HCT116 (cell line): Measurements from ENCODE around the gene ATG14. TPM values are rescaled to one million over a fixed set of nuclear protein-coding genes. Genes with fewer than 3 reads are reported as not detected.
A peak's percentile ranks its signal among the peaks of the same experiment; 100 is the strongest.

Experiments
- ATAC-seq: fragments of 200-7000 bp; cut with Tn5 transposase; 2 replicates; pipeline ENCODE4 v1.9.1; 2020; ENCODE audit warnings: mild to moderate bottlenecking, moderate library complexity
- BruUV-seq: library from RNA; stranded (reverse); fragments of 400-500 nt; replicated peaks from 2 replicates; lab custom pipeline; 2021; lab: Mats Ljungman, UMichigan
- CTCF ChIA-PET: fragments of 300-600 bp; sonication (Branson Sonifier 250); formaldehyde crosslinking; loops from one replicate; lab custom pipeline; 2021; ENCODE audit warnings: antibody characterized with exemption; lab: Charles Lee
- POLR2A ChIA-PET: fragments of 300-600, 350-600 bp; sonication (Branson Sonifier 250); formaldehyde crosslinking; loops from one replicate; lab custom pipeline; 2021; ENCODE audit warnings: antibody characterized with exemption; lab: Charles Lee
- RAD21 ChIA-PET, 2 experiments: fragments of 300-600 bp; sonication (Branson Sonifier 250); formaldehyde crosslinking; loops; one replicate each; lab custom pipeline; 2023; ENCODE audit warnings: low total read pairs in 2 of 2; ENCODE audit not compliant: uncharacterized antibody in 2 of 2, unreplicated experiment in 2 of 2, low non-redundant PET in 1 of 2; lab: Charles Lee
- DNase-seq: peaks from one replicate; pipeline ENCODE4 v3.0.0-alpha.2; 2010; ENCODE audit warnings: low read depth, low spot score
- H2AFZ ChIP-seq: fragments of 200-600 bp; shearing (Covaris generic), sonication (generic); 2 replicates; pipeline ENCODE4 v1.6.1; 2017; ENCODE audit warnings: low read depth, mixed run types, mixed read lengths, antibody characterized with exemption, low read length; ENCODE audit not compliant: poor library complexity, severe bottlenecking
- H3K27ac ChIP-seq: 2 replicates; pipeline ENCODE4 v1.5.1; 2012; ENCODE audit warnings: low read depth, low read length
- H3K27me3 ChIP-seq: fragments of 200-600 bp; sonication (generic); 2 replicates; pipeline ENCODE4 v1.6.1; 2016; ENCODE audit warnings: mixed run types, low read length, mixed read lengths; ENCODE audit not compliant: insufficient read depth
- H3K36me3 ChIP-seq, 2 experiments: fragments of 200-500 bp in 1 of 2; fragments of 200-600 bp in 1 of 2; sonication (Bioruptor generic) in 1 of 2; sonication (generic) in 1 of 2; 2 replicates each; pipeline versions ENCODE4 v1.5.1 to v1.6.1; 2014 to 2016; ENCODE audit warnings: low read length in 2 of 2, inconsistent platforms in 1 of 2, mixed read lengths in 1 of 2, mixed run types in 1 of 2; ENCODE audit not compliant: insufficient read depth in 2 of 2, control insufficient read depth in 1 of 2
- H3K4me1 ChIP-seq, 2 experiments: fragments of 200-600 bp in 1 of 2; sonication (generic) in 1 of 2; 2 replicates each; pipeline versions ENCODE4 v1.5.1 to v1.6.1; 2012 to 2017; ENCODE audit warnings: low read length in 2 of 2, inconsistent platforms in 1 of 2, mild to moderate bottlenecking in 1 of 2, mixed read lengths in 1 of 2, mixed run types in 1 of 2, moderate library complexity in 1 of 2; ENCODE audit not compliant: insufficient read depth in 2 of 2, control insufficient read depth in 1 of 2
- H3K4me2 ChIP-seq: fragments of 200-600 bp; sonication (generic); 2 replicates; pipeline ENCODE4 v1.6.1; 2017; ENCODE audit warnings: mixed run types, low read length, mixed read lengths
- H3K4me3 ChIP-seq, 2 experiments: fragments of 200-600 bp in 1 of 2; sonication (generic) in 1 of 2; replicated peaks in 1 of 2; 2 replicates each; pipeline ENCODE4 v1.5.1; 2011 to 2016; ENCODE audit warnings: low read length in 2 of 2, control low read depth in 1 of 2, low read depth in 1 of 2, mild to moderate bottlenecking in 1 of 2, mixed read lengths in 1 of 2, mixed run types in 1 of 2
- H3K79me2 ChIP-seq: fragments of 200-600 bp; sonication (generic); 2 replicates; pipeline ENCODE4 v1.6.1; 2017; ENCODE audit warnings: mild to moderate bottlenecking, mixed run types, low read length, moderate library complexity, mixed read lengths; ENCODE audit not compliant: insufficient read depth
- H3K9ac ChIP-seq: fragments of 200-600 bp; sonication (generic); 2 replicates; pipeline ENCODE4 v1.6.1; 2016; ENCODE audit warnings: low read length, mixed read lengths
- H3K9me2 ChIP-seq: fragments of 200-600 bp; sonication (generic), shearing (Covaris generic); 2 replicates; pipeline ENCODE4 v1.6.1; 2017; ENCODE audit warnings: mixed run types, mild to moderate bottlenecking, moderate library complexity; ENCODE audit not compliant: insufficient read depth
- H3K9me3 ChIP-seq, 2 experiments: fragments of 200-500 bp in 1 of 2; fragments of 200-600 bp in 1 of 2; sonication (Bioruptor generic) in 1 of 2; sonication (generic) in 1 of 2; 2 replicates each; pipeline ENCODE4 v1.6.1; 2014 to 2017; ENCODE audit warnings: low read length in 2 of 2, mixed read lengths in 2 of 2, inconsistent platforms in 1 of 2, low read depth in 1 of 2, mild to moderate bottlenecking in 1 of 2, mixed run types in 1 of 2, moderate library complexity in 1 of 2; ENCODE audit not compliant: control insufficient read depth in 1 of 2, insufficient read depth in 1 of 2
- H4K20me1 ChIP-seq: fragments of 200-600 bp; sonication (generic), shearing (Covaris generic); 2 replicates; pipeline ENCODE4 v1.6.1; 2017; ENCODE audit warnings: mixed run types, mild to moderate bottlenecking, moderate library complexity; ENCODE audit not compliant: insufficient read depth
- CBX3 ChIP-seq: IDR thresholded peaks from 2 replicates; pipeline ENCODE4 v1.6.1; 2012; ENCODE audit warnings: low read depth
- CEBPB ChIP-seq: IDR thresholded peaks from 2 replicates; pipeline ENCODE4 v1.6.1; 2012; ENCODE audit warnings: low read depth
- FOSL1 ChIP-seq: IDR thresholded peaks from 2 replicates; pipeline ENCODE4 v1.6.1; 2012; ENCODE audit warnings: low read depth
- JUND ChIP-seq: IDR thresholded peaks from 2 replicates; pipeline ENCODE4 v1.6.1; 2012
- RAD21 ChIP-seq: IDR thresholded peaks from 2 replicates; pipeline ENCODE4 v1.6.1; 2012; ENCODE audit warnings: low read depth, mild to moderate bottlenecking
- SP1 ChIP-seq: IDR thresholded peaks from 2 replicates; pipeline ENCODE4 v1.6.1; 2012; ENCODE audit warnings: low read depth
- TCF7L2 ChIP-seq: IDR thresholded peaks from 2 replicates; pipeline ENCODE4 v1.7.0; 2011; ENCODE audit warnings: borderline replicate concordance, inconsistent platforms; ENCODE audit not compliant: insufficient read depth, insufficient read length; ENCODE audit errors: extremely low read depth
- YY1 ChIP-seq: IDR thresholded peaks from 2 replicates; pipeline ENCODE4 v1.6.1; 2011; ENCODE audit warnings: low read length, low read depth, moderate library complexity, mild to moderate bottlenecking; ENCODE audit not compliant: insufficient replicate concordance; ENCODE audit errors: extremely low read depth
- intact Hi-C: fragments of 100-400 bp; cut with micrococcal nuclease; formaldehyde crosslinking; loops from 2 replicates; pipeline ENCODE4 v1.10.0; 2022
- total RNA-seq: library from RNA; stranded (reverse); gene quantifications from one replicate; pipeline ENCODE4 v1.2.1, GENCODE V29; 2021; ENCODE audit not compliant: unreplicated experiment
- TF ChIP-seq, protein P1 (sequence below): IDR thresholded peaks from 2 replicates; pipeline ENCODE4 v1.6.1; 2012
- TF ChIP-seq, protein P2 (sequence below), 3 experiments: fragments of 200-600 bp in 1 of 3; sonication (generic) in 1 of 3; IDR thresholded peaks in 2 of 3; conservative IDR thresholded peaks in 1 of 3; 2 replicates each; pipeline ENCODE4 v1.5.1; 2012 to 2017; ENCODE audit warnings: low read depth in 2 of 3, low read length in 2 of 3, antibody characterized with exemption in 1 of 3, borderline replicate concordance in 1 of 3, control low read depth in 1 of 3, mild to moderate bottlenecking in 1 of 3, mixed read lengths in 1 of 3, mixed run types in 1 of 3, moderate library complexity in 1 of 3; ENCODE audit not compliant: insufficient read depth in 1 of 3
- TF ChIP-seq, protein P3 (sequence below): IDR thresholded peaks from 2 replicates; pipeline ENCODE4 v1.6.1; 2012; ENCODE audit warnings: low read depth

The ATG14 gene
- total RNA-seq, 1 experiment from 2014 or later = 9.9 TPM

DNA sequence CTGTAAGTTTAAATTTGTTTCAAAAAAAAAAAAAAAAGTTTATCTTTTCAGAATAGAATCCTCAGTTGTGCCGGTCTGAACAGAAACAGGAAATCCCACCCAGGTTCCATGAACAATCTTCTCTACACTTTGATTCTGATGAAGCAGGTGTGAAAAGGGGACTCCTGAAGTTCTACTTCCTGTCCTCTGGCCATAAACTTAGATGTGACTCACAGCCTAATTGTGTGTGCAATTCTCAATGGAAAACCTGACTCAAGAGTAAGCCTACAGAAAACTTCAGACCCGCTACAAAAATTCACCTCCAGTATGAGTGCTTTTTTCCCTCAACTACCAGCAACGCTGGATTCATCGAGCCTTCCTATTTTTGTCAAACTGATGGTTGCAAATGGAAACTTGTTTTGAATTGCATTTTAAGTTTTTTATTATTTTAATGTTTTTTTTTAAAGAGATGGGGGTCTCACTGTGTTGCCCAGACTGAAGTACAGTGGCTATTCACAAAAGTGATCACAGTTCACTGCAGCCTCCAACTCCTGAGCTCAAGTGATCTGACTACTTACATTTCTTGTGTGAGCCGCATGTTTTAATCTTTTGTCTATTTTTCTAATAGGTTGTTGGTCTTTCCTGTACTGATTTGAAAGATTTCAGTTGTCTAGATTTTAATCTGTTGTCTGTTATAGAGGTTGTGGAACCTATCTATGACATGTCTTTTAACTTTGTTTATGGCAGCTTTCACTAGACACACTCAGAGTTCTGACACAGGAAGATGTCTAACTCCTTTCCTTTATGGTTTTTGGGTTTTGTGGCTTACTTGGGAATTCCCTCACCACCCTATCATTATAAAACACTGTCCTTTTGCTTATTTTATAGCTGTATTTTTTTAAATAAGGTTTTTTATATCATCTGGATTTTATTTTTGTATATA, 37.6 kb downstream of the ATG14 start:
- Histone ChIP-seq H3K79me2 (no peaks in the 10 kb centered on the region), H3K36me3 (0 out of 4 replicates have a peak, but pooled peaks cover 0 to 2% of the 10 kb centered on the region in 2 experiments), H3K9me3 (no peaks in the 10 kb centered on the region), H3K27ac (no peak overlapping the region), H4K20me1 (no peaks in the 10 kb centered on the region), H3K9ac (no peak overlapping the region), H3K4me1 (peaks cover 0 to 8% of the 10 kb centered on the region in 2 experiments; a peak in 2 of 4 replicates), H3K27me3 (no peaks in the 10 kb centered on the region), H3K4me3 (no peak overlapping the region), H2AFZ (no peak overlapping the region), H3K9me2 (no peaks in the 10 kb centered on the region), H3K4me2 (no peak overlapping the region)
- TF ChIP-seq YY1 = no peak
- peak; percentile 81 for TF ChIP-seq FOSL1
- peak; percentile 73 for TF ChIP-seq JUND
- TF ChIP-seq, protein P1, sequence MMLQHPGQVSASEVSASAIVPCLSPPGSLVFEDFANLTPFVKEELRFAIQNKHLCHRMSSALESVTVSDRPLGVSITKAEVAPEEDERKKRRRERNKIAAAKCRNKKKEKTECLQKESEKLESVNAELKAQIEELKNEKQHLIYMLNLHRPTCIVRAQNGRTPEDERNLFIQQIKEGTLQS = 0 out of 2 replicates have a peak, but pooled peaks have one; percentile 21
- TF ChIP-seq SP1 = peak; percentile 51
- TF ChIP-seq CBX3 = peak; percentile 42; the same call in 1 of the 2 replicates
- no peak for TF ChIP-seq TCF7L2
- TF ChIP-seq CEBPB = peak; percentile 45; the same call in 1 of the 2 replicates
- intact Hi-C loops = no loop called here
- no TSS peak for BruUV-seq
- DNase-seq (peak; percentile 40), ATAC-seq (no peak)
- ChIA-PET POLR2A (no interaction called here), CTCF (interaction anchor here (1.0 kb wide), 1 partner anchor 1116 kb away, joined by 3 read pairs; no protein-coding TSS in a partner anchor), RAD21 (no interaction called here)

DNA sequence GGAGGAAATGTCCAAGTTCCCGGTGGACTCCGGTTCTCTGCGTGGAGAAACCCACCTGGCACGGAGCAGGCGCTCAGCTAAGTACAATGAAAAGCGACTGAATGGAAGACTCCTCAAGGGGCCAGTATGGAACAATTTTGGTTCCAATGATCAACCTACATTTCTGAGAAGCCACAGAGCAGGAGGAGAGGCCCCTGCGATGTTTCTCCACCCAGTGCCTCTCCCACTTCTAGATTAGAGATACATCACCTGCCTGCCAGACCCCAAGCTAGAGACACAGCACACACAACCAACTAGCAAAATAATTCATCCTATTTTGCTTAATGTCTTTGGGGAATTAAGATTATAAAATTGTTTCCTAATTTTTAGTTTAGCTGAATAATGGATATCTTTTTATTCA, 38.8 kb downstream of the ATG14 start:
- DNase-seq (no peak), ATAC-seq (no peak)
- ChIA-PET CTCF (no interaction called here), RAD21 (no interaction called here), POLR2A (no interaction called here)
- no peaks in the 10 kb centered on the region for H3K27me3 ChIP-seq
- BruUV-seq = no TSS peak
- no peaks in the 10 kb centered on the region for H3K9me2 ChIP-seq
- no peaks in the 10 kb centered on the region for H3K9me3 ChIP-seq
- peaks cover 0 to 8% of the 10 kb centered on the region in 2 experiments; a peak in 2 of 4 replicates for H3K4me1 ChIP-seq
- H3K9ac ChIP-seq = no peak overlapping the region
- no peak overlapping the region for H2AFZ ChIP-seq
- H3K4me2 ChIP-seq = no peak overlapping the region
- H3K36me3 ChIP-seq = peaks cover under 1 to 4% of the 10 kb centered on the region in 2 experiments; a peak in 1 of 4 replicates
- H3K27ac ChIP-seq = no peak overlapping the region
- H4K20me1 ChIP-seq = no peaks in the 10 kb centered on the region
- intact Hi-C loops = no loop called here
- H3K79me2 ChIP-seq = no peaks in the 10 kb centered on the region
- no peak overlapping the region for H3K4me3 ChIP-seq
- TF ChIP-seq, protein P2, sequence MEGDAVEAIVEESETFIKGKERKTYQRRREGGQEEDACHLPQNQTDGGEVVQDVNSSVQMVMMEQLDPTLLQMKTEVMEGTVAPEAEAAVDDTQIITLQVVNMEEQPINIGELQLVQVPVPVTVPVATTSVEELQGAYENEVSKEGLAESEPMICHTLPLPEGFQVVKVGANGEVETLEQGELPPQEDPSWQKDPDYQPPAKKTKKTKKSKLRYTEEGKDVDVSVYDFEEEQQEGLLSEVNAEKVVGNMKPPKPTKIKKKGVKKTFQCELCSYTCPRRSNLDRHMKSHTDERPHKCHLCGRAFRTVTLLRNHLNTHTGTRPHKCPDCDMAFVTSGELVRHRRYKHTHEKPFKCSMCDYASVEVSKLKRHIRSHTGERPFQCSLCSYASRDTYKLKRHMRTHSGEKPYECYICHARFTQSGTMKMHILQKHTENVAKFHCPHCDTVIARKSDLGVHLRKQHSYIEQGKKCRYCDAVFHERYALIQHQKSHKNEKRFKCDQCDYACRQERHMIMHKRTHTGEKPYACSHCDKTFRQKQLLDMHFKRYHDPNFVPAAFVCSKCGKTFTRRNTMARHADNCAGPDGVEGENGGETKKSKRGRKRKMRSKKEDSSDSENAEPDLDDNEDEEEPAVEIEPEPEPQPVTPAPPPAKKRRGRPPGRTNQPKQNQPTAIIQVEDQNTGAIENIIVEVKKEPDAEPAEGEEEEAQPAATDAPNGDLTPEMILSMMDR (IDR thresholded peaks at IDR 0.05 in 2 of 3, conservative IDR thresholded peaks at IDR 0.05 in 1 of 3; ENCODE audit: borderline replicate concordance in 1 of 3, insufficient read depth in 1 of 3, low read depth in 2 of 3, low read length in 2 of 3) = no peak
- TF ChIP-seq, protein P1 = no peak
- TF ChIP-seq RAD21 (no peak), TCF7L2 (no peak)
- TF ChIP-seq, protein P3, sequence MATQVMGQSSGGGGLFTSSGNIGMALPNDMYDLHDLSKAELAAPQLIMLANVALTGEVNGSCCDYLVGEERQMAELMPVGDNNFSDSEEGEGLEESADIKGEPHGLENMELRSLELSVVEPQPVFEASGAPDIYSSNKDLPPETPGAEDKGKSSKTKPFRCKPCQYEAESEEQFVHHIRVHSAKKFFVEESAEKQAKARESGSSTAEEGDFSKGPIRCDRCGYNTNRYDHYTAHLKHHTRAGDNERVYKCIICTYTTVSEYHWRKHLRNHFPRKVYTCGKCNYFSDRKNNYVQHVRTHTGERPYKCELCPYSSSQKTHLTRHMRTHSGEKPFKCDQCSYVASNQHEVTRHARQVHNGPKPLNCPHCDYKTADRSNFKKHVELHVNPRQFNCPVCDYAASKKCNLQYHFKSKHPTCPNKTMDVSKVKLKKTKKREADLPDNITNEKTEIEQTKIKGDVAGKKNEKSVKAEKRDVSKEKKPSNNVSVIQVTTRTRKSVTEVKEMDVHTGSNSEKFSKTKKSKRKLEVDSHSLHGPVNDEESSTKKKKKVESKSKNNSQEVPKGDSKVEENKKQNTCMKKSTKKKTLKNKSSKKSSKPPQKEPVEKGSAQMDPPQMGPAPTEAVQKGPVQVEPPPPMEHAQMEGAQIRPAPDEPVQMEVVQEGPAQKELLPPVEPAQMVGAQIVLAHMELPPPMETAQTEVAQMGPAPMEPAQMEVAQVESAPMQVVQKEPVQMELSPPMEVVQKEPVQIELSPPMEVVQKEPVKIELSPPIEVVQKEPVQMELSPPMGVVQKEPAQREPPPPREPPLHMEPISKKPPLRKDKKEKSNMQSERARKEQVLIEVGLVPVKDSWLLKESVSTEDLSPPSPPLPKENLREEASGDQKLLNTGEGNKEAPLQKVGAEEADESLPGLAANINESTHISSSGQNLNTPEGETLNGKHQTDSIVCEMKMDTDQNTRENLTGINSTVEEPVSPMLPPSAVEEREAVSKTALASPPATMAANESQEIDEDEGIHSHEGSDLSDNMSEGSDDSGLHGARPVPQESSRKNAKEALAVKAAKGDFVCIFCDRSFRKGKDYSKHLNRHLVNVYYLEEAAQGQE = no peak
